Peyer's patch (tissue), 4 donors: ENCODE data around the gene SAP25.

Experiments used
- CTCF ChIP-seq, 6 experiments: fragments of 450-650 bp in 4 of 6; fragments of 200-600 bp in 2 of 6; sonication (generic) in 1 of 6; IDR thresholded peaks; one replicate each; pipeline ENCODE4 v1.5.1; 2017 to 2019; ENCODE audit warnings: antibody characterized with exemption in 6 of 6, mild to moderate bottlenecking in 3 of 6, moderate library complexity in 1 of 6
- POLR2A ChIP-seq, 2 donors: fragments of 450-650 bp; IDR thresholded peaks; one replicate each; pipeline ENCODE4 v1.5.1; 2017; ENCODE audit warnings: antibody characterized with exemption in 2 of 2, mild to moderate bottlenecking in 2 of 2, moderate library complexity in 2 of 2

GRCh38 chr7:100613412-100614175 is 39.9 kb upstream of the SAP25 start:
- TF ChIP-seq CTCF (IDR thresholded peaks at IDR 0.05), result no peak
- no peak for TF ChIP-seq POLR2A (IDR thresholded peaks at IDR 0.05)
